Neural crest cell (in vitro differentiated cells): Measurements from ENCODE around the gene RBM43. TPM values are rescaled to one million over a fixed set of nuclear protein-coding genes. Genes with fewer than 3 reads are reported as not detected.
"Not testable (repeated sequence)": the region's sequence is repeated elsewhere in the genome, so short reads cannot be mapped to it uniquely, and the experiment has no call there.

Experiments used
- DNase-seq: peaks from one replicate; pipeline ENCODE4 v3.0.0; 2021; ENCODE audit warnings: low read depth, mixed read lengths, low spot score
- H3K27ac Mint-ChIP-seq: one replicate; pipeline ENCODE4 v1.8.0; 2021; ENCODE audit warnings: mild to moderate bottlenecking, mixed read lengths; ENCODE audit not compliant: unreplicated experiment
- H3K27me3 Mint-ChIP-seq: 2 replicates; pipeline ENCODE4 v1.8.0; 2021; ENCODE audit warnings: low read depth, mild to moderate bottlenecking, mixed read lengths
- H3K36me3 Mint-ChIP-seq: 2 replicates; pipeline ENCODE4 v1.8.0; 2021; ENCODE audit warnings: low read depth, mild to moderate bottlenecking, mixed read lengths
- H3K4me1 Mint-ChIP-seq: 2 replicates; pipeline ENCODE4 v1.8.0; 2021; ENCODE audit warnings: mixed read lengths
- H3K4me3 Mint-ChIP-seq: one replicate; pipeline ENCODE4 v1.8.0; 2021; ENCODE audit warnings: mild to moderate bottlenecking, mixed read lengths
- H3K9me3 Mint-ChIP-seq: 2 replicates; pipeline ENCODE4 v1.8.0; 2021; ENCODE audit warnings: mixed read lengths
- total RNA-seq: library from RNA; stranded (reverse); gene quantifications from 2 replicates; pipeline ENCODE4 v1.2.1, GENCODE V29; 2021
- TF ChIP-seq, protein P1 (sequence below): fragments of 200-600 bp; sonication (generic); conservative IDR thresholded peaks from 2 replicates; pipeline ENCODE4 v1.5.0; 2021; ENCODE audit warnings: antibody characterized with exemption, mild to moderate bottlenecking

RBM43 gene
- total RNA-seq, 1 donor from 2014 or later: 8.1 TPM

- Mint-ChIP-seq H3K27me3 (no peaks in the 10 kb centered on the region), H3K9me3 (peaks cover 3% of the 10 kb centered on the region)
- TF ChIP-seq, protein P1, sequence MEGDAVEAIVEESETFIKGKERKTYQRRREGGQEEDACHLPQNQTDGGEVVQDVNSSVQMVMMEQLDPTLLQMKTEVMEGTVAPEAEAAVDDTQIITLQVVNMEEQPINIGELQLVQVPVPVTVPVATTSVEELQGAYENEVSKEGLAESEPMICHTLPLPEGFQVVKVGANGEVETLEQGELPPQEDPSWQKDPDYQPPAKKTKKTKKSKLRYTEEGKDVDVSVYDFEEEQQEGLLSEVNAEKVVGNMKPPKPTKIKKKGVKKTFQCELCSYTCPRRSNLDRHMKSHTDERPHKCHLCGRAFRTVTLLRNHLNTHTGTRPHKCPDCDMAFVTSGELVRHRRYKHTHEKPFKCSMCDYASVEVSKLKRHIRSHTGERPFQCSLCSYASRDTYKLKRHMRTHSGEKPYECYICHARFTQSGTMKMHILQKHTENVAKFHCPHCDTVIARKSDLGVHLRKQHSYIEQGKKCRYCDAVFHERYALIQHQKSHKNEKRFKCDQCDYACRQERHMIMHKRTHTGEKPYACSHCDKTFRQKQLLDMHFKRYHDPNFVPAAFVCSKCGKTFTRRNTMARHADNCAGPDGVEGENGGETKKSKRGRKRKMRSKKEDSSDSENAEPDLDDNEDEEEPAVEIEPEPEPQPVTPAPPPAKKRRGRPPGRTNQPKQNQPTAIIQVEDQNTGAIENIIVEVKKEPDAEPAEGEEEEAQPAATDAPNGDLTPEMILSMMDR: peak; percentile 97
Measured at GRCh38 chr2:151238527-151239487, 22.9 kb downstream of the RBM43 start.

GRCh38 chr2:151237422-151238025, 24.1 kb downstream of the RBM43 start:
- H3K27ac Mint-ChIP-seq: no peak overlapping the region
- peaks cover 7% of the 10 kb centered on the region for H3K9me3 Mint-ChIP-seq
- no peak for DNase-seq
- H3K4me1 Mint-ChIP-seq: peaks cover 13% of the 10 kb centered on the region
- TF ChIP-seq, protein P1: no peak
- peaks cover 3% of the 10 kb centered on the region for H3K36me3 Mint-ChIP-seq
- H3K27me3 Mint-ChIP-seq: no peaks in the 10 kb centered on the region
- no peak overlapping the region for H3K4me3 Mint-ChIP-seq

More at GRCh38 chr2:151238527-151239487, 22.9 kb downstream of the RBM43 start:
- H3K4me1 Mint-ChIP-seq: peaks cover 13% of the 10 kb centered on the region
- no peak overlapping the region for H3K27ac Mint-ChIP-seq
- H3K36me3 Mint-ChIP-seq: peaks cover 3% of the 10 kb centered on the region
- no peak overlapping the region for H3K4me3 Mint-ChIP-seq
- peak; percentile 59 for DNase-seq

GRCh38 chr2:151233760-151234159, 27.9 kb downstream of the RBM43 start:
- not testable (repeated sequence) for H3K4me1 Mint-ChIP-seq, H3K27ac Mint-ChIP-seq

GRCh38 chr2:151233288-151233687, 28.4 kb downstream of the RBM43 start:
- H3K27ac Mint-ChIP-seq, H3K4me1 Mint-ChIP-seq, DNase-seq, H3K36me3 Mint-ChIP-seq, H3K4me3 Mint-ChIP-seq, H3K27me3 Mint-ChIP-seq: not testable (repeated sequence)
- H3K9me3 Mint-ChIP-seq: peaks cover 11% of the 10 kb centered on the region

More at GRCh38 chr2:151233760-151234159, 27.9 kb downstream of the RBM43 start:
- H3K4me3 Mint-ChIP-seq, H3K36me3 Mint-ChIP-seq, DNase-seq, H3K27me3 Mint-ChIP-seq: not testable (repeated sequence)
- H3K9me3 Mint-ChIP-seq: peaks cover 11% of the 10 kb centered on the region

- TF ChIP-seq, protein P1: no peak
- Mint-ChIP-seq H3K4me1 (peaks cover 5% of the 10 kb centered on the region), H3K27ac (no peak overlapping the region), H3K27me3 (no peaks in the 10 kb centered on the region), H3K9me3 (peaks cover 11% of the 10 kb centered on the region), H3K4me3 (no peak overlapping the region), H3K36me3 (peaks cover 3% of the 10 kb centered on the region)
- no peak for DNase-seq
Measured at GRCh38 chr2:151230627-151231140, 31.0 kb downstream of the RBM43 start.

- no peak overlapping the region for H3K4me3 Mint-ChIP-seq
Measured at GRCh38 chr2:151228847-151229512, 32.7 kb downstream of the RBM43 start.

More at GRCh38 chr2:151228847-151229512, 32.7 kb downstream of the RBM43 start:
- no peaks in the 10 kb centered on the region for H3K36me3 Mint-ChIP-seq
- no peak for DNase-seq
- peaks cover 7% of the 10 kb centered on the region for H3K9me3 Mint-ChIP-seq
- no peaks in the 10 kb centered on the region for H3K27me3 Mint-ChIP-seq
- H3K27ac Mint-ChIP-seq: no peak overlapping the region
- TF ChIP-seq, protein P1: no peak
- H3K4me1 Mint-ChIP-seq: no peaks in the 10 kb centered on the region
